D721Med (cell line): ENCODE results near the gene DUSP10.

Experiments used
- DNase-seq: peaks from one replicate; pipeline ENCODE4 v3.0.0; 2011; ENCODE audit warnings: low spot score; ENCODE audit not compliant: insufficient read length
- FAIRE-seq: peaks from 2 replicates; lab custom pipeline; 2011; peaks lifted over from hg19 to GRCh38; lab: Jason Lieb, UNC
- TF ChIP-seq, protein P1 (sequence below): IDR thresholded peaks from 2 replicates; pipeline ENCODE4 v1.5.1; 2012; ENCODE audit warnings: mild to moderate bottlenecking, control low read depth; ENCODE audit not compliant: insufficient read depth; ENCODE audit errors: missing control alignments

DUSP10 gene

DNA sequence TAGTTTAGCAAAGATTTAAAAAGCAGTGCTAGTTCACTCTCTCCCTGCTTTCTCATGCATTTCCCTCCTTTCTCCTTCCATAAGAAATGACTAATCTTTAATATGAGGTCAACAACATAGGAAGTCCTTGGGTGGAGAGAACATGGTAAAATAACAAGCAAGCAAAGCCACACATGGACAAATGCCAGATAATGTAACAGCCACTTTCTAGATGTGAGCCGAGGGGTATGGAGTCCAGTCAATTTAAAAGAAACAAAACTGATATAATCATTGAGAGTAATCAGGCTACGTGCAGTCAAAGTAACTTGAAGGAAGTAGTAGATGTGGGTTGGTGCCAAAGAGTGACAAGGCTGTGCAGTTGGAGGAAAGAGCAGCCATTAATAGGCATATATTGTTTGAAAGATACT is 69.6 kb downstream of the DUSP10 start:
- DNase-seq = no peak
- TF ChIP-seq, protein P1, sequence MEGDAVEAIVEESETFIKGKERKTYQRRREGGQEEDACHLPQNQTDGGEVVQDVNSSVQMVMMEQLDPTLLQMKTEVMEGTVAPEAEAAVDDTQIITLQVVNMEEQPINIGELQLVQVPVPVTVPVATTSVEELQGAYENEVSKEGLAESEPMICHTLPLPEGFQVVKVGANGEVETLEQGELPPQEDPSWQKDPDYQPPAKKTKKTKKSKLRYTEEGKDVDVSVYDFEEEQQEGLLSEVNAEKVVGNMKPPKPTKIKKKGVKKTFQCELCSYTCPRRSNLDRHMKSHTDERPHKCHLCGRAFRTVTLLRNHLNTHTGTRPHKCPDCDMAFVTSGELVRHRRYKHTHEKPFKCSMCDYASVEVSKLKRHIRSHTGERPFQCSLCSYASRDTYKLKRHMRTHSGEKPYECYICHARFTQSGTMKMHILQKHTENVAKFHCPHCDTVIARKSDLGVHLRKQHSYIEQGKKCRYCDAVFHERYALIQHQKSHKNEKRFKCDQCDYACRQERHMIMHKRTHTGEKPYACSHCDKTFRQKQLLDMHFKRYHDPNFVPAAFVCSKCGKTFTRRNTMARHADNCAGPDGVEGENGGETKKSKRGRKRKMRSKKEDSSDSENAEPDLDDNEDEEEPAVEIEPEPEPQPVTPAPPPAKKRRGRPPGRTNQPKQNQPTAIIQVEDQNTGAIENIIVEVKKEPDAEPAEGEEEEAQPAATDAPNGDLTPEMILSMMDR = no peak
- FAIRE-seq = no peak

DNA sequence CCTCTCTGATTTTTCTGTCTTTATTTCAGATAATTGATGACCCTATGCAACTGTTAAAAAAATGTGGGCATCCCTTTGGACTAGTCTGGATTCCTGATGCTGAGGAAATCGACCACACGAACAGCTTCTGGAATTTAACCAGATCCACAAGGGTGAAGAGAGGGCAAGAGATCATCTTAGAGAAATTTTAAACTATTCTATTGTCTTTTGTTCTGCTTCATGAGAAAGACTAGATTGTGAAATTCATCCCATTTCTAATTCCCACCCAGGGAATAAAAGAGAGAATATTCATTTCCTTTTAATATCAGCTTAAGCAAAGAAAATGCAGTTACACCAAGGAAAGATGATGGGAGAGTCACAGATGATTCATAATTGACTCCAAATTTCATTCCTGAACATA is 71.8 kb downstream of the DUSP10 start:
- TF ChIP-seq, protein P1 = no peak
- DNase-seq (no peak), FAIRE-seq (no peak)

- DNase-seq (no peak), FAIRE-seq (no peak)
- TF ChIP-seq, protein P1 = no peak
These were observed 72.4 kb downstream of the DUSP10 start for GRCh38 chr1:221669441-221669840.

DNA sequence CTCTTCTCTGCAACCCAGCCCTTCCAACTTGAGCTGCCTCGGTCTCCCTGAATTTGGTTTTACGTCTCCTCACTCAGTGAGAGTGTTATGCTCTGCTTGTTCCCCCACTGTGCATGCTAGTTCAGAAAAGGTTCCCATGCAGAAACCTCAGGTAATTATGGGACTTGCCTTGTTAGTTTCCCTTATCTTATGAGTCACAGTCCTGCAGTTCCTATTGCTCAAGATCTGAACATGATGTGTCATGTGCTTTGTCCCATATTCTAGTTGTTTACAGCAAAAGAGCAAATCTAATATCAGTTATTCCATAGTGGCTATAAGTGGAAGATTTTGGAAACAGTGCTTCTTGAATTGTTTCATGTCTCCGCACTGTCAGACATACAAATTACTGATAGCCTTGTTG is 74.4 kb downstream of the DUSP10 start:
- no peak for FAIRE-seq
- no peak for DNase-seq
- TF ChIP-seq, protein P1 = no peak

- FAIRE-seq = no peak
- DNase-seq = no peak
- TF ChIP-seq, protein P1 = no peak
These were observed 77.6 kb downstream of the DUSP10 start for GRCh38 chr1:221664253-221664652.

DNA sequence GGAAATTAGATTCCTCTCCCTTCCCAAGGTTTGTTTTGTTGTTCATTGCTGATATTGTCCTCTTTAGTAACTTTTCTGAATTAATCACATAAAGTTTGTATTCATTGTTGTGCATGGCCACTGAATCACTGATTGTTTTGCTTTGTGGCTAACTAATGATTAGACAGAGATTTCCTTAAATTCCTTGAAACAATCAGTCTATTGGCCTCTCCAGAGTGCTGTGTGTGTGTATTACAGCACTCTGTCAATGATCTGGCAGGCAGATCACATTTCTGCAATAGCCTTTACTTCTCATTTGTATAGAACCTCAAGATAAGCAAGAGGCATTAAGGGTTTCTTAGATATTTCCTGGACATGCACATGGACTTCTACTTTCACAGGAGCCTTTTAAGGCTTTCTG is 78.6 kb downstream of the DUSP10 start:
- FAIRE-seq = peak; percentile 56
- no peak for DNase-seq
- TF ChIP-seq, protein P1 = no peak

DNA sequence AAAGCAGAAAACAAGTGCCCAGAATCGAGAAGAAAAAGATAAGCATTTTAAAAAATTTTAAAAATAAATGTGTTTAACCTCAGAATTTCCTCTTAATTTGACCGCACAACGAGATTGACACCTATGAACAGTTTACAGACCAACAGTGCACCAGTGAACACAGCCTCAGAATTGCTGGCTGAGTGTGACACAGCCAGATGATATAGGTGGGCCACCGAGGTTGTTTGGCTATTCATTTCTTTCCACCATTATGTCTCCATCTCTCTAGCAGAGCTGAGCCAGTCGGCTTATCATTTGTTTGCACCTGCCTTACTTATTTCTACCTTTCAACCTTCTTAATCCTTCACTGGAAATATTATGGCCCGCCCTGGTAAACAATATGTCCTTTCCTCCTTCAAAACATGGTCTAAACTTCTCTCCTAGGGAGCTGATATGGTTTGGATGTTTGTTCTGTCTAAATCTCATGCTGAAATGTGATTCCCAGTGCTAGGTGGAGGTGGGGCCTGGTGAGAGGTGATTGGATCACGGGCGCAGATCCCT is 86.1 kb downstream of the DUSP10 start:
- DNase-seq (no peak), FAIRE-seq (no peak)
- TF ChIP-seq, protein P1 = no peak
